ENCODE data around the gene CAMK1D.
A peak's percentile ranks its signal among the peaks of the same experiment; 100 is the strongest.

CAMK1D gene

GRCh38 chr10:12375076-12375504, 25.7 kb downstream of the CAMK1D start:
- DNase-seq (ENCODE audit: low spot score), result no peak

- no peak for DNase-seq (ENCODE audit: low spot score)
Measured at GRCh38 chr10:12376211-12376610, 26.9 kb downstream of the CAMK1D start.

- peak; percentile 19 for DNase-seq (ENCODE audit: low spot score)
Measured at GRCh38 chr10:12377658-12378290, 28.4 kb downstream of the CAMK1D start.

GRCh38 chr10:12380999-12381398, 31.7 kb downstream of the CAMK1D start:
- DNase-seq (ENCODE audit: low spot score), result no peak

GRCh38 chr10:12381536-12382156, 32.3 kb downstream of the CAMK1D start:
- no peak for DNase-seq (ENCODE audit: low spot score)

- DNase-seq (ENCODE audit: low spot score), result no peak
Measured at GRCh38 chr10:12382157-12382548, 32.8 kb downstream of the CAMK1D start.

GRCh38 chr10:12382956-12383531, 33.7 kb downstream of the CAMK1D start:
- DNase-seq (ENCODE audit: low spot score), result no peak

GRCh38 chr10:12384906-12385305, 35.6 kb downstream of the CAMK1D start:
- DNase-seq (ENCODE audit: low spot score), result no peak

- no peak for DNase-seq (ENCODE audit: low spot score)
Measured at GRCh38 chr10:12387561-12388210, 38.3 kb downstream of the CAMK1D start.

- peak; percentile 20 for DNase-seq (ENCODE audit: low spot score)
Measured at GRCh38 chr10:12388671-12389070, 39.3 kb downstream of the CAMK1D start.

GRCh38 chr10:12389154-12389734, 39.9 kb downstream of the CAMK1D start:
- DNase-seq (ENCODE audit: low spot score), result no peak

- DNase-seq (ENCODE audit: low spot score), result no peak
Measured at GRCh38 chr10:12390733-12391132, 41.4 kb downstream of the CAMK1D start.

GRCh38 chr10:12391206-12391605, 41.9 kb downstream of the CAMK1D start:
- DNase-seq (ENCODE audit: low spot score), result no peak

- no peak for DNase-seq (ENCODE audit: low spot score)
Measured at GRCh38 chr10:12393831-12394230, 44.5 kb downstream of the CAMK1D start.

GRCh38 chr10:12394241-12395033, 45.1 kb downstream of the CAMK1D start:
- no peak for DNase-seq (ENCODE audit: low spot score)

- no peak for DNase-seq (ENCODE audit: low spot score)
Measured at GRCh38 chr10:12396093-12396492, 46.7 kb downstream of the CAMK1D start.

GRCh38 chr10:12396567-12396966, 47.2 kb downstream of the CAMK1D start:
- no peak for DNase-seq (ENCODE audit: low spot score)

- DNase-seq (ENCODE audit: low spot score), result no peak
Measured at GRCh38 chr10:12397147-12397896, 48.0 kb downstream of the CAMK1D start.

GRCh38 chr10:12397941-12398340, 48.6 kb downstream of the CAMK1D start:
- DNase-seq (ENCODE audit: low spot score), result no peak

- DNase-seq (ENCODE audit: low spot score), result no peak
Measured at GRCh38 chr10:12400266-12400931, 51.1 kb downstream of the CAMK1D start.

- no peak for DNase-seq (ENCODE audit: low spot score)
Measured at GRCh38 chr10:12401466-12401865, 52.1 kb downstream of the CAMK1D start.
